GM19463 (cell line): Measurements from ENCODE around the gene DNM3.

Source experiments
- ATAC-seq: cut with Tn5 transposase; IDR thresholded peaks from one replicate; pipeline ENCODE4 v1.9.1; 2021; ENCODE audit warnings: mild to moderate bottlenecking, moderate library complexity; ENCODE audit not compliant: unreplicated experiment

Gene DNM3

GRCh38 chr1:171817511-171818265 is 23.6 kb upstream of the DNM3 start:
- ATAC-seq, result peak; percentile 95

DNA sequence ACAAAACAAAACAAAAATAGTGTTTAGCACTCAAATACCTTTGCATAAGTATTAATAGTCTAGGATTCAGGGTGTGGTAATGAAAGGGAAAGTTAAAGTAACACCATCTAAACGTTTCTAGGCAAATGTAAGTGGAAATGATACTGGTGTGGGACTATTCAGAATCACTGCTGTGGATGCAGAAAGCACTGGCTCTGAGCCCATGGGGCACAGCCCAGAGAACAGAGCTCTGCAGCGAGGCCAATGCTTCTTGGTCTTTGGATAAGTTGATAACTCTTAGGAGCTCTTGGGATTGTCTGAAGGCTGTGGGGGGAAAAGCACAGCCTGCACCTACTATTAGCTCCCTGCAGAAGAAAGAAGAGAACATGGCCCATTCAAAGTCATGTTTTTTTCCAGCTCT is 21.4 kb upstream of the DNM3 start:
- no peak for ATAC-seq

- no peak for ATAC-seq
Measured at GRCh38 chr1:171826973-171827372, 14.3 kb upstream of the DNM3 start.

DNA sequence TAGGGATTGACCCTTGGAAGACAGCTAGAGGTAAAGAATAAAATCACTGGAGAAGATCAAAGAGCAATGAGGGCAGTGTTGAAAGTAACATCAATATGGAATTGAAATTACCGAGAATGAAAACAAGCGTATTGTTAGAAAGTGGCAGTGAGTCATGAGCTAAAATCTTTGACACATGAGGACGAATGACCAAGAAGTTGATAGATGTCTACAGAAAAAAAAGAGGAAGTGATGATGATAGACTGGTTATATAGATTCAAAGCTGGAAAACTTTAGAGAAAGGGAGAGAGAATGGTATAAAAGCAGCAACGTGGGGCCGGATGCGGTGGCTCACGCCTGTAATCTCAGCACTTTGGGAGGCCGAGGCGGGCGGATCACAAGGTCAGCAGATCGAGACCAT is 12.5 kb upstream of the DNM3 start:
- no peak for ATAC-seq

DNA sequence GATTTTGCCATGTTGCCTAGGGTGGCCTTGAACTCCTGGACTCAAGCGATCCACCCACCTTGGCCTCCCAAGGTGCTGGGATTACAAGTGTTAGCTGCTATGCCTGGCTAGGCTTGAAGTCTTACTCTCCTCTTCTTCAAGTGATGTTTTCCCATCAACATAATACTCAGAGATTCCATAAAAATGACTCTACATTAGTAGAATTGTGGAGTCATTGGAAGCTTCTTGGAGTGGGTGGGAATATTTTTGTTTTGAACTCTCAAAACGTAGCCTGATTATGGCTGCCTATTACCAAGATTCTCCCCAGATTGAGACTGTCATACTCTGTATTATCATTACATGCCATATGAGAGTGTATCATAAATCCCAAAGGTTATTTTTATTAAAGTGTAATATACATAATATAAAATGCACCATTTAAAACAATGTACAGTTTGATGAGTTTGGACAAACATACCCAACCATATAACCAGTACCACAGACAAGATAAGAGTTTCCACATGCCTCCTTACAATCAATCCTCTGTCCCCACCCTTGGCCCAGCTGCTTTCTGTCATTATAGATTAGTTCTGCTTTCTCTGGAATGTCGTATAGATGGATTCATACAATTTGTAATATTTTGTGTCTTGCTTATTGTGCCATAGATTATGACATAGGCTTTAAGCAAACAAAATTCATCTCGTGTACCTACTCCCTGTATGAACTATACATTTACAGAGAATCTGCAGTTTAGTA is 8.0 kb upstream of the DNM3 start:
- ATAC-seq, result no peak

DNA sequence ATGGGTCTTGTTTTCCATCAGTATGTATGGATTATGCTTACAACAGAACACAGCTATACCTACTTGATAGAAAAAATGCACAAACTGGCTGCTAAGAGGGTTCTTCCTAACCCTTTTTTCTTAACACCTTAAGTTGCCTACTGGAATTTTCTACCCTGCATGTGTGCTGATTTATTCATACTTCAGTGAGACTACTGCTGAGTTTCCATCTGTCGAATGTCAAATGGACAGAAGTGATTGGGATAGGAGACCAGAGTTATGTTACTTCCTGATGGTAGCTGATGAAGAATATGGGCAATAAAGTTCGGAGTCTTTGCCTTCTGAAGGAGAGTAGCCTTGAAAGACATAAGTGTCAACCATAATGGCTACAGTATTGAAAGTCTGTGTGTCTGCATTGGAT is 6.5 kb upstream of the DNM3 start:
- no peak for ATAC-seq

- ATAC-seq, result no peak
Measured at GRCh38 chr1:171835891-171836290, 5.4 kb upstream of the DNM3 start.

DNA sequence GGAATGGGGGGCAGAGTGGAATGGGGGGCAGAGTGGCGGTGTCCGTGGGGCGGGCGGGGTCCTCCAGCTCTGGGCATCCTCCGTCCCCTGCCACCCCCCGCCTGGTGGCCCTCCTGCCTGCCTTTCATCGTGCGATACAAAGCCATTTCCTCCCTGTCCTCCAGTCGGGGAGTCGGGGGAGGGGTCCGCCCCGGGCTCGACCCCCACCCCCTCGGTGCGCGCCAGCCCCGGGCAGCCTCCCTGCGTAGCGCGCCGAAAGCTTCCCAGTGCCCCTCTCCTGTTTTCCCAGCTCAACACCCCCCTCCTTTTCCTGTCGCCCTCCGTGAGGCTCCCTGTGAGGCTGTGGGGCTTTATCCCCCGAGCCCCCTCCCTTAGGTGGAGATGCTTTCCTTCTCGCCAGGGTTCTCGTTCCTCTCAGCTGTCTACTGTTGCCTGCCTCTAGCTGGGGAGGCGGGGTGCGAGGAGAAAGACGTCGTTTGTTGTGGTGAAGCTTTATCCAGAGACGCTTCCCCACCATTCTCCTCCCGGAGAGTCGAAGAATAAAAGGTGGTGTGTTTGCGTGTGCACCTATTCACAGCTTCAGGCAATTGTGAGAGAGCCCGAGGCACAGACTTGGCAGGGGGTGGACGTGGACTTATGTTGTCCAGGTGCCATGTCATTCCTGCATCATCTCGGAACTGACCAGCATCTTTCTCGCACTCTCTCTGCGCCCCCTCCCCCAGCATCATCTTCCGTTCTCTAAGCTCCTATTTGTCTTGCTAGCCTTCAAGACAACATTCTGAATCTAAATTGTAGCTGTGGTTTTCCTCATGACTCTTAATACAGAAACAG is 848 bp downstream of the DNM3 start:
- ATAC-seq, result no peak

DNA sequence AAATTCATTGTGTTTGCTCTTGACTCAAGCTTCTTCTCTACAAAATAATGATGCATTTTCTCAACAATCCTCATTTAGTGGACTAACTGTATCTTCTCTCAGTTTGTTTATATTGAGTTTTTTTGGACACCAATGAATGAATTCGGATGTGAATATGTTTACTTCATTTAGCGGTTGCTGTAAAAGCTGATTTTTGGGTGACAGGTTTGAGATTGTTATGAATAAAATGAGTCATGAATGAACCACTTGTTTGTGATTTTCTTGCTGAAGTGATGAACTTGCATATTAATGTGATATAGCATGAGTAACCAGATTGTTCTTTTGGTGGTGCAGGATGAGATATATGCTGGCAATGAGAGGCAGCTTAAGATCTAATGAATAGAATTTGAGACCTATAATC is 3.1 kb downstream of the DNM3 start:
- no peak for ATAC-seq

DNA sequence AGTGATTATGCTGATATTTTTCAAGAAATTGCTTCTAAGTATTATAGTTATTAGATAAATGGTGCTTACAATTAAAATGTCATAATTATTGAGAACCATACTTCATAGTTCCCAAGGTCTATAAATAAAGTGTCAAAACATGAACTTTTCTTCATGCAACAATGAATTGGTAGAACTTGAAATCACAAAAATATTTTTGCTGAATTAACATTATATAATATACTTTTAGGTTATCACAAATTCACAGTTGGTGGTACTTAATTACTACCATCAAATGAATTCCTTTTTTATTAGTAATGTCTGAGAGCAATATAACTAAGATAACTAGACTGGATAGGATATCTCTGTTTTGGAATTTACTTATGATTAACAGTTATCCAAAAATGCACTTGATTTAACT is 4.7 kb downstream of the DNM3 start:
- no peak for ATAC-seq

- ATAC-seq, result no peak
Measured at GRCh38 chr1:171849245-171849898, 8.1 kb downstream of the DNM3 start.

DNA sequence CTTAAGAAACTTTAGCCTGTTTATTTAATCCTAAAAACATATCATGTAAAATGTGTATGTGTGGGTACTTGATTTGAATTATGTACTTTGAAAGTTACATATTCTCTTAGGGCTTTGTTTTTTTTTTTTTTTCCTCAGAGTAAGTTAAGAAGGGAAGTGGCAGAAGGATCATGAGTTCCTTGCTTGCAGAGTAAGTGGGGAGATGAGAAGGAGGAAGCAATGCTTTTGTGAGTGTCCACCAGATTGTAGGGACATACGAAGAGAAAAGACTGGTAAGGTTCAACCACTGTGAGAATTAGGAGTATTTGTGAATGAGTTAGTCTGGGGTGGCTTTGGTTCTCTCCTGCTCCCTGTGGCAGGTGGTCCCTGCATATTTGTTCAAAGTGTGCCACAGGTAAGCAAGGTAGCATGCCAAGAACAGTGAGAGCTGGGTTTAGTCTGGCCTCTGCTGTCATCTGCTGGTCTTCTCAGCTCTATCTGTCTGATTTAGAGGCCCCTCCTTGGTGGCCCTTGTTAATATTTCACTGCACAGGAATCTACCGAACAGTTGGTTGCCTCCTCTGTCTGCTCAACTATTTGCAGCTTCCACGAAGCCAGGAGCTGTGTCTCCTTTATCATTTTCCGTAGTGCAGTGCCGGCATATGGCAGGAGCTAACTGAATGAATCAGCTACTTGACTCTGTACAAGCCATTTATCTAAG is 9.5 kb downstream of the DNM3 start:
- no peak for ATAC-seq

GRCh38 chr1:171852272-171852671 is 11.0 kb downstream of the DNM3 start:
- no peak for ATAC-seq

DNA sequence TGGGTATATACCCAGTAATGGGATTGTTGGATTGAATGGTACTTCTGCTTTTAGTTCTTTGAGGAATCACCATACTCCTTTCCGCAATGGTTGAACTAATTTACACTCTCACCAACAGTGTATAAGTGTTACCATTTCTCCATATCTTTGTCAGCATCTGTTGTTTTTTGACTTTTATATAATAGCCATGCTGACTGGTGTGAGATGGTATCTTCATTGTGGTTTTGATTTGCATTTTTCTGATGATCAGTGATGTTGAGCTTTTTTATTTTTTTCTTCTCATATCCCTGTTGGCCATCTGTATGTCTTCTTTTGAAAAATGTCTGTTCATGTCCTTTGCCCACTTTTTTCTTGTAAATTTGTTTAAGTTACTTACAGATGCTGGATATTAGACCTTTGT is 14.1 kb downstream of the DNM3 start:
- ATAC-seq, result no peak

DNA sequence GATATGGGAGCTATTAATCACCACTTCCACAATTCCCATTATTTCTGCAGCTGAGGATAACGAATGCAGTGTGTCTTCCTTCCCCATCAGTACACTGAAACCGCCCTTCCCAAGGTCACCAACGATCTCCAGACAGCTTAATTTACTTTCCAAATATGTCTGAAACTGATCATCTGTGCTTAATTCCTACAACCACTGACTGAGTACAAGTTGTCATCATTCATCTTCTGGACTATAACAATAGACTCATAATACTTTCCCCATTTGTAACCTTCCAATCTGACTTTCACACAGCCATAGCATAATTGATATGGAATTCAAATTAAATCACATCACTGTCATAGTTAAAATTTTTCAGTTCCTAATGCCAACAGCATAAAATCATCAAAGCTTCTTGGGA is 17.4 kb downstream of the DNM3 start:
- ATAC-seq, result no peak

- ATAC-seq, result no peak
Measured at GRCh38 chr1:171860696-171861095, 19.4 kb downstream of the DNM3 start.

DNA sequence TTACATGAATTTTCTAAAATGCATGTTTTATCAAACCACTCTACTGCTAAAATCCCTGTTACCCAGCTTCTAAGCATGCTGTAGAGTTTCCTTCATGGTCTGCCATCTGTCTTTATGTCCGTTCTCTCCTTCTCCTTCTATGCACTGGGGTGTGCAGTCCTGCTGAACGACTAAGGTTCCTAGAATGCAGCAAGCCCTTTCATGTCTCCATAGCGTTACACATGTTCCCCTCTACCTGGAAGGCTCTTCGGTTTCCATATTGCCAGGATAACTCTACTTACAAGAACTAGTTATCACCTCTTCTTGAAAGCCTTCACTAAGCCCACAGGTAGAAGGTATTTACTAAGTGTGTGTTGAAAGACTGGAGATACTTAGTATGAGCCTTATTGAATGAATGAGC is 22.2 kb downstream of the DNM3 start:
- ATAC-seq, result no peak

GRCh38 chr1:171864308-171864707 is 23.0 kb downstream of the DNM3 start:
- ATAC-seq, result no peak

DNA sequence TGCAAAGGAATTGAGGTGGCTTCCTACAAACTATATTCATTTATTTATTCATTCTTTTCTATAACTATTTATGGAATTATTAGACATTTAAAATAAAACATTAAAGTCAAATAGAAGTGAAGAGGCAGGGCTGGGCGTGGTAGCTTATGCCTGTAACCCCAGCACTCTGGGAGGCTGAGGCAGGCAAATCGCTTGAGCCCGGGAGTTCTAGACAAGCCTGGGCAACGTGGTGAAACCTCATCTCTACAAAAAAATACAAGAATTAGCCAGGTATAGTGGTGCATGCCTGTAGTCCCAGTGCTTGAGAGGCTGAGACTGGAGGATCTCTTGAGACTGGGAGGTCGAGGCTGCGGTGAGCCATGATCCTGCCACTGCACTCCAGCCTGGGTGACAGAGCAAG is 23.8 kb downstream of the DNM3 start:
- no peak for ATAC-seq

- ATAC-seq, result no peak
Measured at GRCh38 chr1:171867236-171867635, 25.9 kb downstream of the DNM3 start.
